ENCODE results near the gene PARP14.

- TF ChIP-seq CTCF (IDR thresholded peaks at IDR 0.05; ENCODE audit: low read depth, low read length): no peak
- no peak for TF ChIP-seq EZH2phosphoT487 (IDR thresholded peaks at IDR 0.05; ENCODE audit: low read depth)
Observed at GRCh38 chr3:122687298-122687697, 6.7 kb downstream of the PARP14 start.

Data from OCI-LY3 (cell line).